Astrocyte (in vitro differentiated cells and primary cell): ENCODE results near the gene SV2A.

Experiments used
- CTCF ChIP-seq: IDR thresholded peaks from 2 replicates; pipeline ENCODE4 v1.5.1; 2011; ENCODE audit warnings: low read depth, mild to moderate bottlenecking, inconsistent platforms, low read length, moderate library complexity; ENCODE audit not compliant: insufficient read depth
- EZH2 ChIP-seq: IDR thresholded peaks from 2 replicates; pipeline ENCODE4 v1.6.1; 2012; ENCODE audit warnings: mild to moderate bottlenecking, low read length, inconsistent platforms; ENCODE audit not compliant: insufficient read depth

GRCh38 chr1:149962736-149963135 lies 45.1 kb upstream of the SV2A start:
- TF ChIP-seq CTCF (no peak), EZH2 (no peak)
